ENCODE data around the gene ADPRHL1. TPM values are rescaled to one million over a fixed set of nuclear protein-coding genes. Genes with fewer than 3 reads are reported as not detected.

ADPRHL1 gene
- polyA plus RNA-seq, 3 donors: 0.15 to 0.52 (median 0.27) TPM

GRCh38 chr13:113474179-113474578 is 20.9 kb upstream of the ADPRHL1 start:
- peaks cover 32 to 65% of the 10 kb centered on the region in 2 donors for H3K36me3 ChIP-seq (replicated peaks in 1 of 2; ENCODE audit: control insufficient read depth in 1 of 2, insufficient read depth in 2 of 2, low read length in 2 of 2)
- DNase-seq: peak; percentile 76 to 88 (median 83)
- peaks cover 58 to 68% of the 10 kb centered on the region in 2 donors for H3K36me3 Mint-ChIP-seq
- TF ChIP-seq CTCF (IDR thresholded peaks at IDR 0.05): no peak
- peak overlapping the region in 1 of 3 experiments; percentile 38 for H3K4me3 ChIP-seq (replicated peaks in 1 of 3; ENCODE audit: low read depth in 2 of 3, low read length in 3 of 3)
- intact Hi-C loops (cut with micrococcal nuclease): no loop called here
- H3K9ac ChIP-seq (ENCODE audit: insufficient read depth, low read length, poor library complexity, severe bottlenecking): no peak overlapping the region
- peaks cover 13 to 14% of the 10 kb centered on the region in 2 donors for H3K4me1 ChIP-seq (ENCODE audit: control insufficient read depth in 1 of 2, insufficient read depth in 2 of 2, low read length in 2 of 2)
- H3K4me1 Mint-ChIP-seq: peaks cover 25% of the 10 kb centered on the region
- 20% methylated on average over 1 of the region's 10 CpGs for WGBS (ENCODE audit: insufficient coverage)
- peak overlapping the region; percentile 62 to 89 (median 79) for H3K27ac Mint-ChIP-seq
- no peaks in the 10 kb centered on the region for H3K27me3 Mint-ChIP-seq (ENCODE audit: low read depth in 3 of 3)
- peak overlapping the region; percentile 55 for H2AFZ ChIP-seq (ENCODE audit: insufficient read depth, low read depth, low read length, poor library complexity, severe bottlenecking)
- peaks cover 0 to 2% (median 0%) of the 10 kb centered on the region in 7 donors for H3K9me3 Mint-ChIP-seq
- peak overlapping the region; percentile 40 for H3K4me2 ChIP-seq (replicated peaks; ENCODE audit: extremely low read depth, low read length, poor library complexity, severe bottlenecking)
- H3K9me3 ChIP-seq (replicated peaks in 1 of 2; ENCODE audit: control insufficient read depth in 1 of 2, insufficient read depth in 1 of 2, low read length in 2 of 2): no peaks in the 10 kb centered on the region
- H3K27me3 ChIP-seq (ENCODE audit: control insufficient read depth in 2 of 2, insufficient read depth in 2 of 2, low read length in 2 of 2): no peaks in the 10 kb centered on the region
- H4K20me1 ChIP-seq (ENCODE audit: insufficient read depth, low read length): peaks cover 4% of the 10 kb centered on the region
- H3K4me3 Mint-ChIP-seq: peak overlapping the region; percentile 38 to 69
- H3K27ac ChIP-seq (ENCODE audit: low read depth in 1 of 2, low read length in 2 of 2): peak overlapping the region; percentile 56 to 60
- no peaks in the 10 kb centered on the region for H3K79me2 ChIP-seq (ENCODE audit: insufficient read depth, low read length)

GRCh38 chr13:113472355-113473025 is 19.2 kb upstream of the ADPRHL1 start:
- intact Hi-C loops (cut with micrococcal nuclease): no loop called here
- Mint-ChIP-seq H3K9me3 (peaks cover 0 to 2% (median 0%) of the 10 kb centered on the region in 7 donors), H3K4me3 (no peak overlapping the region), H3K27me3 (ENCODE audit: low read depth in 3 of 3) (peaks cover 0 to 2% (median 0%) of the 10 kb centered on the region in 3 donors), H3K4me1 (peaks cover 25% of the 10 kb centered on the region), H3K36me3 (peaks cover 52 to 66% of the 10 kb centered on the region in 2 donors), H3K27ac (peak overlapping the region in 3 of 7 donors; percentile 38 to 75 (median 66))
- Histone ChIP-seq H2AFZ (ENCODE audit: insufficient read depth, low read depth, low read length, poor library complexity, severe bottlenecking) (no peak overlapping the region), H3K4me1 (ENCODE audit: control insufficient read depth in 1 of 2, insufficient read depth in 2 of 2, low read length in 2 of 2) (peaks cover 13 to 14% of the 10 kb centered on the region in 2 donors), H3K4me3 (replicated peaks in 1 of 3; ENCODE audit: low read depth in 2 of 3, low read length in 3 of 3) (no peak overlapping the region), H3K79me2 (ENCODE audit: insufficient read depth, low read length) (no peaks in the 10 kb centered on the region), H3K4me2 (replicated peaks; ENCODE audit: extremely low read depth, low read length, poor library complexity, severe bottlenecking) (no peak overlapping the region), H3K27me3 (ENCODE audit: control insufficient read depth in 2 of 2, insufficient read depth in 2 of 2, low read length in 2 of 2) (no peaks in the 10 kb centered on the region), H3K9me3 (replicated peaks in 1 of 2; ENCODE audit: control insufficient read depth in 1 of 2, insufficient read depth in 1 of 2, low read length in 2 of 2) (no peaks in the 10 kb centered on the region), H3K36me3 (replicated peaks in 1 of 2; ENCODE audit: control insufficient read depth in 1 of 2, insufficient read depth in 2 of 2, low read length in 2 of 2) (peaks cover 27 to 62% of the 10 kb centered on the region in 2 donors), H3K27ac (ENCODE audit: low read depth in 1 of 2, low read length in 2 of 2) (no peak overlapping the region), H4K20me1 (ENCODE audit: insufficient read depth, low read length) (peaks cover 7% of the 10 kb centered on the region), H3K9ac (ENCODE audit: insufficient read depth, low read length, poor library complexity, severe bottlenecking) (no peak overlapping the region)
- TF ChIP-seq CTCF (IDR thresholded peaks at IDR 0.05): no peak
- no peak for DNase-seq
- WGBS (ENCODE audit: insufficient coverage): 96% methylated on average over 27 of the region's 28 CpGs

Measured in CD14-positive monocyte (primary cell).